Medulla oblongata (tissue), 1 donor: Measurements from ENCODE around the gene TRIML1.
A peak's percentile ranks its signal among the peaks of the same experiment; 100 is the strongest.

ENCODE experiments used
- DNase-seq: peaks from one replicate; pipeline ENCODE4 v3.0.0-alpha.2; 2015; ENCODE audit errors: extremely low spot score

The TRIML1 gene, protein sequence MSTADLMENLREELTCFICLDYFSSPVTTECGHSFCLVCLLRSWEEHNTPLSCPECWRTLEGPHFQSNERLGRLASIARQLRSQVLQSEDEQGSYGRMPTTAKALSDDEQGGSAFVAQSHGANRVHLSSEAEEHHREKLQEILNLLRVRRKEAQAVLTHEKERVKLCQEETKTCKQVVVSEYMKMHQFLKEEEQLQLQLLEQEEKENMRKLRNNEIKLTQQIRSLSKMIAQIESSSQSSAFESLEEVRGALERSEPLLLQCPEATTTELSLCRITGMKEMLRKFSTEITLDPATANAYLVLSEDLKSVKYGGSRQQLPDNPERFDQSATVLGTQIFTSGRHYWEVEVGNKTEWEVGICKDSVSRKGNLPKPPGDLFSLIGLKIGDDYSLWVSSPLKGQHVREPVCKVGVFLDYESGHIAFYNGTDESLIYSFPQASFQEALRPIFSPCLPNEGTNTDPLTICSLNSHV

DNA sequence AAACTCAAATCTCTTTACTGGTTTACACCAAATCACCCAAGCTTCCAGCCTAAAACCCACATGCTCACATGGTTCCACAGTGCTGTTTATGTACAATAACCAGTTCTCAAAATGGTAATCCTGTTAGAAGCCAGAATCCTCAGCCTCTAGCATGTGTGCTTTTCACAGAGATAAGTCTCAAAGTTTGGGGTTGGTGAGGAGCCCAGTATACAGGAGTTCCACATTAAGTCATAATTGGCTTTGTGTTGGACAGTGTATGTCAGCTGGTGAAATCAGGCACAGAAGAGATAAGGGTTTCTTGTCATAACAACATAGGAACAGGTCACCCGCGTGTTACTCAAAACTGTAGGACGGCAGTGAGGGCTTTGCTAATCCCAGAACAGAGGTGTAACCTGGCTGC is at the start of gene TRIML1:
Gene TRIML1 (plus strand): TSS at position 301 of the 400 bp plus-strand sequence. CDS start 118 bp downstream, outside the sequence.
- DNase-seq = no peak

DNA sequence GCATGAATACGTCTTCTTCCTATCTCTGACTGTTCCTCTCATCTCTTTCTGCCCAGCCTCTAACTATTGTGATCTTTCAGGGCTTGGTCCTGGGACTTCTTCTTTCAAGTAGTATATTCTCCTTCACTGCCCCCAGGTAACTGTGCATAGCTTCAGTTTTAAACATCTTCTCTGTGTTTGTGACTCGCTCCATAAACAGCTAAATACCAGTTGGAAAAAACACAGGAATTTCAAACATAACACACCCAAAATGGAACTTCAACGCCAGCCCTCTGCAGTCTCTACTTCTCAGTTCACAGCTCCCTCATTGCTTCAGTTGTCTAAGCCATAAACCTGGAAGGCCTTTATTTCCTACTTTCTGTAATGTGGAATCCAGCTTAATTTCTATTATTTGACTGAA is 46.4 kb upstream of the TRIML1 start:
- DNase-seq = no peak

DNA sequence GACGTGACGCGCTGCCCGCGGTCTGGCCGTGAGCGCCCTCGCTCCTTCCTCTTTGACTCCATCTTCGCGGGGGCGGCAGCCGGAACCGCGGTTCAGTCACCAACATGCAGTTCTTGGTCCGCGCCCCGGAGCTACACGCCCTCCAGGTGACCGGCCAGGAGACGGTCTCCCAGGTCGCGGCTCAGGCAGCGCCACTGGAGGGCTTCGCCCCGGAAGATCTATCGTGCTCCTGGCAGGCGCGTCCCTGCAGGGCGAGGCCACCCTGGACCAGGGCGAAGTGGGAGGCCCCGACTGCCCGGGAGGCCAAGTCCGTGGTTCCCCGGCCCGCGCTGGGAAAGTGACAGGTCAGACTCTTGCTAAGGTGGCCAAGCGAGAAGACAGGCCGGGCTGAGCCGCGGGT is 32.8 kb upstream of the TRIML1 start:
- DNase-seq = no peak

DNA sequence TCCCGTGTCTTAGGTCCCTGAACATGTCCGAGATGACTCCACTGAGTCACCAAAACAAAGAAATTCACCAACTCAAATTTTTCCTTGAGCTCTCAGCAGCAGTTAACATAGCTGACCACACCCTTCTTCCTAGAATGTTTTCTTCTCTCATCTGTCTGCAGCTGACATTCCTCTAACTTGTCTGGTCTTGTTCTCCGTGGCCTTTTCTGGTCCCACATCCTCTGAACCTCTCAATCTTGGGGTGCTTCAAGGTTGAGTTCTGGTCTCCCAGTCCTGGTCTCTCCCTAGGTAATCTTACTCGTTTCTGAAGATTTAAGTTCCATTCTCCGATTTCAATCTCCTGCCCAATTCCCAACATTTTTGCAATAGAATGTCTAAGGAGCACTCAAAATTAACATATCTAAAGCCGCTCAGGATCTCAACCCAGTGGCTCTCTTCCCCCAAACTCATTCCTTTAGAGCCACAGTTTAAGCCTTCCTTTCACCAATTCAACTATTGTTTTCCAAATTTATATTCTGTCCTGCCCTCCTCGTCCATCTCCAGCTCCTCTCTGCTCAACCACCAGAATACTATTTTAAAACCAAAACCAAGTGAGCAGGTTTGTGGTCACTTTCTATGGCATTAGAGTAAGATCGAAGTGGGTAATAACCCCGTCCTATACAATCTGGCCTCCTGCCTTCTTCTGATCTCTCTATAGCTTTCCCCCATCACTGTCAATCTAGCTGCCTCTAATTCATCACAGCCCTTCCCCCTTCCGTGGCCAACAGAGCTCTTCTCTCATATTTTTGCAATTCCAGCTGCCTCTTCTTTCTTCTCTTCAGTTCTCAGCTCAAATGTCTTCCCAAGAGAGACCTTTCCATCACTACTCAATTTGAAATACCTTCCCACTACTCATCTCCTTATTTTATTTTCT is 31.1 kb upstream of the TRIML1 start:
- no peak for DNase-seq

DNA sequence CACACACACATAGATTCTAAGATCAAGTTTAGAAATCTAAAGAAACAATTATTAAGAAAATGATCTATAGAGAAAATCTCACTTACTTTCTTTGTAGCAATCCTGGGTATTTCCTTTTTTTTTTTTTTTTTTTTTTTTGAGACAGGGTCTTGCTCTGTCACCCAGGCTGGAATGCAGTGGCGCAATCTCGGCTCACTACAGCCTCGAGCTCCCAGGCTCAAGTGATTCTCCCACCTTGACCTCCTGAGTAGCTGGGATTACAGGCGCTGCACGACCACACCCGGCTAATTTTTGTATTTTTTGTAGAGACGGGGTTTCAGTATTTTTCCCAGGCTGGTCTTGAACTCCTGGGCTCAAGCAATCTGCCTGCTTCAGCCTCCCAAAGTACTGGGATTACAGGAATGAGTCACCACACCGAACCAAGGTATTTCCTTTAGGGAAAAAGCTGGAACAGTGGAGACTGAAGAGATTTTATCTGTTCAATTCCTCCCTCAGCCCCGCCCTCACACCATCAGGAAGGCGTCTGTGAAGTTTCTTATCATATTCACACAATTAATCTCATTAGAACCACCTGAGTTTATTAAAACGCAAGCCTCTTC is 30.0 kb upstream of the TRIML1 start, which contains the start of gene TRIML2:
Gene TRIML2 (minus strand): TSS at position 447 of the 599 bp plus-strand sequence. CDS start 4,235 bp downstream, outside the sequence.
- DNase-seq = no peak

DNA sequence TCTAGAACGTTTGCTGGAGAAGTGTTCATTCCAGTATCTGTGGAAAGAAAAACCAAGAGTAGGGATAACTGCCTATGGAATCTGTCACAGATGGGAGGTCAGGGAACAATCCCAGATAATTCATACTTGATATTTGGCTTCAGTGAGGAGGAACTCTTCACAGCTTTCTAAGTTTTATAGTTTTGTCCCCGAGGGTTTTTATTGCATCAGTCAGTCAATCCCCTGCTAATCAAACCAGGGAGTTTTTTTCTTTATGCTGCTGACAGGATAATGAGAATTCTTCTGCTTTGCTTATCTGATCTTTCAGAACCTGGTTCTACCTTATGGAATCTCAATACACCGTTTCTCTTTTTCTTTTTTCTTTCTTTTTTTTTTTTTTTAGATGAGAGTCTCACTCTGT is 29.2 kb upstream of the TRIML1 start:
- no peak for DNase-seq

DNA sequence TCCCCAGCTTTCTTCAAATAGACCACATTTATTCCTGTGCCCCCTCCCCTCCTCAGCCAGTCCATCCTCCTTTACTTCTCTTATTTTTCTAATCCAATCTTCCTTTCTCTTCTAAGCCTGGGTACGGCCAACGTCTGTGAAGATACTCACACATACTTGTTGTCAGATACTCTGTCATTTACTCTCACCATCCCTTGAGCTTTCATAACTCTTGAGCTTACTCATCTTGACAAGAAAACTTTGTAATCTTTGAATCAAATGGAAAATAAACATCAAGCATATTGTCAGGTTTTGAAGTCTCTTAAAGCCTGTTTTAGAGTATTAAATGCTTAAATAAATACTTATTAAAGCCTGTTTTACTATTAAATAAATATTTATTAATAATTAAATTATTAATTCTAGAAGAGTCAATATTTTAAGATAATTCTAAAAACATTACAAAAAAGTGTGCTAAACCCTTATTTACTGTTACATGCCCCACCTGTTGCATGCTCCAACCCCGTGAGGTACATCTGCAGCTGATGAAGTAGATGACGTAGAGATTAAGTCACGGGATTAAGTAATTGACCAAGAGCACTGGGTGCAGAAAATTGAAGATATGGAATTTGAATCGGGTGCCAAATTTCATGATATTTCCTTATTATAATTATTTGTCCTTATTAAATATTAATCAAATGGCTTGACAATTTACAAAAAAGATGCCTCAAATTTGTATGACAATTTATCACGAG is 28.3 kb upstream of the TRIML1 start:
- DNase-seq = no peak

DNA sequence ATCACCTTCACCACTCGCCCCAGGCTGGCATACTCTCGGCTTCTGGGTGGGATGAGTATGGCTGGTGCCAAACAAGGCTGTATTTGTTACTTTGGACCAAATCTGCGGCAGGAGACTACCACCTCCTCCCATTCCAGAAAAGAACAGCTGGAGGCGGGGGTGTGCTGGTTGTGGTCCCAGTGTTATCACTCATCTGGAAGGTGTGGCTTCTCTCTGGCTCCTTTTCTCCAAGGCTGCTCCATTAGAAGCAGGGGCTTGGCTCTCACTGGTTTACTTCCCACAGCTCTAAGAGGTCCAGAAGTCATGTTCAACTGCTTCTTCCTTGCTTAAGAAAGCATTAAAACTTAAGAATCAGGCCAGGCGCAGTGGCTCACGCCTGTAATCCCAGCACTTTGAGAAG is 27.3 kb upstream of the TRIML1 start:
- DNase-seq = no peak

DNA sequence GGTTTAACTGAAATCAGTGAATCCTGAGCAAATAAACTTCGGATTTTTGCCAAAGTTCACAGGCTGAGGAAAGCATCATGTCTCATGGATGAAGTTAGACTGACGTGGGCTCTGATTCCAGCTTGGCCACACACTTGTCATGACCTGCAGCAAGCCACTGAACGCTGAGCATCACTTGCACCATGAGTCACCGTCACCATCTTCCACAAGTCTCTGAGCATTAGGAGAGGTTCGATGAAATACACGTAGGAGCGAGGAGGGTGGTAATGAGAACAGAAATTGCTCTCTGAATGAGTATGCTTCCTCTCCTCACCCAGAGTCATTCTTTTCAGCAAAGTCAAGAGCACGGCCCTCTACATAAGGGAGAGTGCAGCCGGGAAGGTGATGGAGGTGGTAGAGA is 26.1 kb upstream of the TRIML1 start:
- no peak for DNase-seq

DNA sequence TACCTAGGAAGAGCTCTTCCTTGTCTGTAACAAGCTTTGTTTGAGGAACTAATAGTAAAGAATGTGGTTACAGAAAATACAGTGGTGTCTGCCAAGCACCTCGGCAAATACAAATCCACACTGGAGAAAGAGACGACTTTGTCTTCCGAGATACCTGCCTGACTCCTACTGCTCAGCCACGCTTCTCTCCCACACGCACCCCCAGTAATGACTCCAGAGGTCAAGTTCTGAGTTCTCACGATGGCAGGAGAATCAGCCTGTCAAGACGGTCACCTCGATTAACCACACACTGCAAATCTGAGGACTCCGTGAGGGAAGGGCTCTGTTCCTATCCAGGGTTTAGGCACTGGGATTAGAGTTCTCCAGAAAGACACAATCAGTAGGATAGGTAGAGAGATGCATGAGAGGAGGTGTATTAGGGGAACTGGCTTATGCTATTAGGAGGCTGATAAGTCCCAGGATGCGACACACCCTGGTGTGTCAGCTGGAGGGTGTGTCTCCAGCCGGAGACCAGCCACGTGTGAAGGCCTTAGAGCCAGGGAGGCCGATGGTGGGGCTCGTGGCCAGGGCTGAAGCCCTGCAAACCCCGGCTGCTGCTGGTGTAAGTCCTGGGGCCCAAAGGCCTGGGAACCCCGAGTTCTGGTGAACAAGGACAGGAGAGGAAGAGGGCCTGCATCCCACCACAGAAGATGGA is 21.5 kb upstream of the TRIML1 start:
- no peak for DNase-seq

DNA sequence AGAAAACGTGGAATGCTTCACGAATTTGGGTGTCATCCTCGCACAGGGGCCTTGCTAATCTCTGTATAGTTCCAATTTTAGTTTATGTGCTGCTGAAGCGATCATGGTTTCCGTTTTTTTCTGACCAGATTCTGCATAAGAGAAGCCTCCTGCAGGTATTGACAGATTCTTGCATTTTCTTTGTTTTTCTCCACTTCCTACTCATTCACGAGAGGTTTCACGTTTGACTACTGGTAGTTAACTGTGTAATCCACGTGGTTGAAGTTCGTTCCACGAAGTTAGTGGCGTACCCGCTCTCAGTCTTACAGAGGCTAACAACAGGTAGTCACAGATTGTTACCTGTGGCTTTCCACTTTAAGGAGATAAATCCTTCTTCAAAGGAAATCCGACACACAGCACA is 17.7 kb upstream of the TRIML1 start:
- DNase-seq = no peak

DNA sequence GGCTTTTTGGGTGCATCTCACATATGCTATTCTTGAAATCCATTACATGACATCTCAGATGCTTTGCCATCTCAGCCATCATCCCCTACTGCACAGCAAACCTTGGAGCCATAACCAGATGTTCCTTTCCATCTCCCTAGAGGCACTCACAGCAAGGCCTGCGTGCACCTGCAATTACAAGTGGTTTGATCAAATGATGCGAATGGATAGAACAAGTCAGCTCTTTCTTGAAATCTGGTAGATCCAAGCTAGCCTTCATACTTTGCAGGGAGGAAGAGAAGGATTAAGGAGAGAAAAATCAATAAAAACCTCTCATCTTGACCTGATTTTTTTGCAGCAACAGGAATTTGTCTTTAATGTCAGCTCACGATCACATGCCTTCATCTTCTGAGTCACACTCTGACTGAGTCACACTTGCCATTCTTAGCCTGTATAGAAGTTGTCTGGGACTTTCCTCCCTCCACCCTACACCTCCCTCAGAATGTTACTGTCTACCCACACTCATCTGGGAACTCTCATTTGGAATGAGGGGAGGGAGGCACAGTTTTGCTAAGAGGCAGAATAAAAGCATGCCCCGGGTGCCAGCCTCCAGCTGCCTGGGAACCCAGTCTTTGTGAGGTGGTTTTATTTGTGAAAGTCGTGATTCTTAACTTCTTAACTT is 11.9 kb upstream of the TRIML1 start:
- DNase-seq = no peak

DNA sequence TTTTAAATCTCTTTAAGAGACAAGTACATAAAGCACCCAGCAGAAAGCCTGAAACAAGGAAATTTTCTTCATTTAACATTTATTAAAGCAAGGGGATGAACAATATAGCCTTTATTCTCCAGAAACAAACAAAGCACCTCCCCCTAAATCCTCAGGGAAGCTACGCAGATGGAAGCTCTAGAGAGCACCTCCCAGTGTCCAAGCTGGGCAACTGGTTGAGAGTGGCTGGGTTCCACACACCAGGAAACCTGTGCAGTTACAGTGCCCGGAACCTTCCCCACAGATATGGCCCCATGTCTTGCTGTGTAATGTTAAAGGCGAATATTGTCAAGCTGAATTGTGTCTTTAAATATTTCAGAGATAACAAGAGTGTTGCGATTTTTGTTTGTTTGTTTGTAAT is 8.9 kb upstream of the TRIML1 start:
- DNase-seq = peak; percentile 14

DNA sequence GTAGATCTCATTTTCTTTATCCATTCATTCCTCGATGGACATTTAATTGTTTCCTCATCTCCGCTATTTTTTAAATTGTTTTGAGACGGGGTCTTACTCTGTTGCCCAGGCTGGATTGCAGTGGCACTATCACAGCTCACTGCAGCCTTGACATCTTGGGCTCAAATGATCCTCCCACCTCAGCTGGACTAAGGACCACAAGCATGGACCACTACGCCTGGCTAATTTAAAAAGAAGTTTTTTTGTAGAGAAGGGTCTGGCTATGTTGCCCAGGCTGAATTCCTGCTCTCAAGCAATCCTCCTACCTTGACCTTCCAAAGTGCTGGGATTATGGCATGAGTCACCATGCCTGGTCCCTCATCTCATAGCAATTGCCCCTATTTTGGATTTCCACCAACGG is 7.0 kb upstream of the TRIML1 start:
- DNase-seq = no peak

DNA sequence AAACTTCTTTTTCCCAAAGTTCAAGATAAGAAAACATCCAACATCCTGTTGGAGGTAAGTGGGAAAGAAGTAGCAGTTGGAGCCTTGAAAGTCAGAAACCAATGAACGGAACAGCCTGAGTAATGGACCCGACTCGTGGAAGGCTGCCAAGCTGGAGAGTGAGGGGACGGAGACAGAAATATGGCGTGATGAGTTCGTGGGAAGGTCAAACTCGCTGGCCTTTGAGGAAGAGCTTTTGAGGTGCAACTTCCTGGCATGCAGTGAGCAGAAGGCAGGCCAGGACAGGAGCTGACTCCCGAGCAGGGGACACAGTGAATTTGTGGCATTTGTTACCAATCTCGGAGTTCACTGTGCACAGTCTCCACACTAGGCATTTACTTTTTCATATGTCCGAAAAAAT is 1.0 kb upstream of the TRIML1 start:
- no peak for DNase-seq

DNA sequence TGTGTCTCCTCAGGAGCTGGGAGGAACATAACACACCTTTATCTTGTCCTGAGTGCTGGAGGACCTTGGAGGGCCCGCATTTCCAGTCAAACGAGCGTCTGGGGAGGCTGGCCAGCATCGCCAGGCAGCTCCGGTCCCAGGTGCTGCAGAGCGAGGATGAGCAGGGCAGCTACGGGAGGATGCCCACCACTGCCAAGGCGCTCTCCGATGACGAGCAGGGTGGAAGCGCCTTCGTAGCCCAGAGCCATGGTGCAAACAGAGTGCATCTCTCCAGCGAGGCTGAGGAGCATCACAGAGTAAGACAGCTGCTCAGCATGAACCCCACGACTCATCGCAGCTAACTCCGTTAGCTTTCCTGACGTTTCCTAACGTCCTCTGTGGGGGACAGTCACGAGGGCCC is 430 bp downstream of the TRIML1 start:
- no peak for DNase-seq

DNA sequence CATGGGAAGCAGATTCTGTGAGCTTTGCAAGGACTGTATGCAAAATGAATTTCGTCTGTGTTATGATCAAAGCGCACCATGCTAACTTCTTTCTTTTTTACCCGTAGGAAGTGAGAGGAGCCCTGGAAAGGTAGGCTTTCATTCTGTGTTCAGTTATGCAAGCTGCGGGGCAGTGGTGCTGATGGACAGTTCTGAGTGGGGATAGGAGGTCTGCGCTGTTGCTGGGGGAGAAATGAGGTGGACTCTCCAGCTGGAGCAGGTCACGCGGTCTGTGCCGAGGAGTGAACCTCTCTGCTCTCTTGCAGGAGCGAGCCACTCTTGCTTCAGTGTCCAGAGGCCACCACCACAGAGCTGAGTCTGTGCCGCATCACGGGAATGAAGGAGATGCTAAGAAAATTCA is 4.5 kb downstream of the TRIML1 start:
- DNase-seq = no peak

DNA sequence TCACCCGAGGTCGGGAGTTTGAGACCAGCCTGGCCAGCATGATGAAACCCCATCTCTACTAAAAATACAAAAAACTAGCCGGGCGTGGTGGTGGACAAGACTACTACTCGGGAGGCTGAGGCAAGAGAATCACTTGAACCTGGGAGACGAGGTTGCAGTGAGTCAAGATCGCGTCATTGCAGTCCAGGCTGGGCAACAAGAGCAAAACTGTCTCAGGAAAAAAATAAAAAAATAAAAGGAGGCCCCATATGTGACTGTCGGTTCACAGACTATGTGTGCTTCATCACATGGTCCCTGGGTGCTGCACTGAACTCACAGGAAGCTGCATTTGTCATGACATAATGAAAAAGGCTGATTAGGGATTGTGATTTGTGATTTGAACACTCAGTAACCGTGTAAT is 6.4 kb downstream of the TRIML1 start:
- no peak for DNase-seq

DNA sequence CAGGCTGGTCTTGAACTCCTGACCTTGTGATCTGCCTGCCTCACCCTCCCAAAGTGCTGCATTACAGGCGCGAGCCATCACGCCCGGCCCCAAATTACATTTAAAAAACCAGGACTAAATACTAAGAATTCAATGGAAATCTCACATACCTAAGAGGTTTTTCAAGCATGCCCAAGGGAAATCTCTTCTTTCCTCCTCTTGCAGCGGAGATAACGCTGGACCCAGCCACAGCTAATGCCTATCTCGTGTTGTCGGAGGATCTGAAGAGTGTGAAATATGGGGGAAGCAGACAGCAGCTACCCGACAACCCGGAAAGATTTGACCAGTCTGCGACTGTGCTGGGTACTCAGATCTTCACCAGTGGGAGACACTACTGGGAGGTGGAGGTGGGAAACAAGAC is 7.4 kb downstream of the TRIML1 start:
- no peak for DNase-seq

DNA sequence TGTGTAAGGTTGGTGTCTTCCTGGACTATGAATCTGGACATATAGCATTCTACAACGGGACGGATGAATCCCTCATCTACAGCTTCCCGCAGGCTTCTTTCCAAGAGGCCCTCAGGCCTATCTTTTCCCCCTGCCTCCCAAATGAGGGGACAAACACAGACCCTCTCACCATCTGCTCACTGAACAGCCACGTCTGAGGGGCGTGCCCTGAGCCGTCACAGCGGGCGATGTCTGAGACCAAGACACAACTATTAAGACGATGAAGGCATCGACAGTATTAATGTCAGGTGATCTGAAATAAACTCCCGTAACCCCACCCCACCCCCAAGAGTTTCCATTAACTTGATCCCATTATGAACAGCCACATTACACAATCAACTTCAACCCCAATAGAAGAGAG is 7.9 kb downstream of the TRIML1 start:
- DNase-seq = no peak
